Osteocyte (in vitro differentiated cells): ENCODE data around the gene IGSF3. TPM values are rescaled to one million over a fixed set of nuclear protein-coding genes. Genes with fewer than 3 reads are reported as not detected.

Source experiments
- DNase-seq: peaks from one replicate; pipeline ENCODE4 v3.0.0; 2021; ENCODE audit warnings: mixed read lengths; ENCODE audit not compliant: unreplicated experiment; ENCODE audit errors: extremely low spot score
- H3K27ac Mint-ChIP-seq: one replicate; pipeline ENCODE4 v1.8.0; 2021; ENCODE audit warnings: mild to moderate bottlenecking, mixed read lengths; ENCODE audit not compliant: unreplicated experiment
- H3K27me3 Mint-ChIP-seq: one replicate; pipeline ENCODE4 v1.8.0; 2021; ENCODE audit warnings: mixed read lengths; ENCODE audit not compliant: unreplicated experiment
- H3K36me3 Mint-ChIP-seq: one replicate; pipeline ENCODE4 v1.8.0; 2021; ENCODE audit warnings: mixed read lengths; ENCODE audit not compliant: unreplicated experiment
- H3K4me1 Mint-ChIP-seq: one replicate; pipeline ENCODE4 v1.8.0; 2021; ENCODE audit warnings: mixed read lengths; ENCODE audit not compliant: unreplicated experiment
- H3K4me3 Mint-ChIP-seq: one replicate; pipeline ENCODE4 v1.8.0; 2021; ENCODE audit warnings: mild to moderate bottlenecking, moderate library complexity, mixed read lengths; ENCODE audit not compliant: unreplicated experiment
- H3K9me3 Mint-ChIP-seq: one replicate; pipeline ENCODE4 v1.8.0; 2021; ENCODE audit warnings: mixed read lengths; ENCODE audit not compliant: unreplicated experiment
- CTCF ChIP-seq: fragments of 200-600 bp; sonication (generic); IDR thresholded peaks from 2 replicates; pipeline ENCODE4 v1.5.0; 2021; ENCODE audit warnings: antibody characterized with exemption, mild to moderate bottlenecking, moderate library complexity
- total RNA-seq: library from RNA; stranded (reverse); gene quantifications from 2 replicates; pipeline ENCODE4 v1.2.1, GENCODE V29; 2021

Gene IGSF3
- total RNA-seq, 1 donor from 2014 or later: 43.2 TPM

GRCh38 chr1:116686723-116687352 is 19.3 kb upstream of the IGSF3 start:
- H3K36me3 Mint-ChIP-seq: no peaks in the 10 kb centered on the region
- no peak for TF ChIP-seq CTCF
- H3K27me3 Mint-ChIP-seq: no peaks in the 10 kb centered on the region
- no peak for DNase-seq
- H3K4me3 Mint-ChIP-seq: no peak overlapping the region
- H3K27ac Mint-ChIP-seq: peak overlapping the region; percentile 99
- peaks cover 69% of the 10 kb centered on the region for H3K4me1 Mint-ChIP-seq
- H3K9me3 Mint-ChIP-seq: no peaks in the 10 kb centered on the region

GRCh38 chr1:116686175-116686574 is 18.6 kb upstream of the IGSF3 start:
- Mint-ChIP-seq H3K9me3 (no peaks in the 10 kb centered on the region), H3K36me3 (no peaks in the 10 kb centered on the region), H3K4me3 (no peak overlapping the region), H3K4me1 (peaks cover 63% of the 10 kb centered on the region), H3K27ac (peak overlapping the region; percentile 99), H3K27me3 (no peaks in the 10 kb centered on the region)
- DNase-seq: no peak
- no peak for TF ChIP-seq CTCF

GRCh38 chr1:116684575-116684974 is 17.0 kb upstream of the IGSF3 start:
- H3K36me3 Mint-ChIP-seq: no peaks in the 10 kb centered on the region
- no peaks in the 10 kb centered on the region for H3K9me3 Mint-ChIP-seq

GRCh38 chr1:116682641-116683221 is 15.2 kb upstream of the IGSF3 start:
- Mint-ChIP-seq H3K4me1 (peaks cover 40% of the 10 kb centered on the region), H3K27me3 (peaks cover 4% of the 10 kb centered on the region), H3K9me3 (no peaks in the 10 kb centered on the region), H3K36me3 (no peaks in the 10 kb centered on the region), H3K27ac (no peak overlapping the region), H3K4me3 (no peak overlapping the region)
- no peak for TF ChIP-seq CTCF
- DNase-seq: no peak

More at GRCh38 chr1:116684575-116684974, 17.0 kb upstream of the IGSF3 start:
- peaks cover 50% of the 10 kb centered on the region for H3K4me1 Mint-ChIP-seq
- H3K27me3 Mint-ChIP-seq: no peaks in the 10 kb centered on the region
- H3K27ac Mint-ChIP-seq: peak overlapping the region; percentile 75
- no peak for TF ChIP-seq CTCF
- DNase-seq: no peak
- no peak overlapping the region for H3K4me3 Mint-ChIP-seq

GRCh38 chr1:116681343-116681899 is 13.9 kb upstream of the IGSF3 start:
- H3K36me3 Mint-ChIP-seq: no peaks in the 10 kb centered on the region
- peaks cover 27% of the 10 kb centered on the region for H3K4me1 Mint-ChIP-seq
- no peak overlapping the region for H3K4me3 Mint-ChIP-seq
- no peak for TF ChIP-seq CTCF
- no peak overlapping the region for H3K27ac Mint-ChIP-seq
- no peak for DNase-seq
- H3K27me3 Mint-ChIP-seq: peaks cover 9% of the 10 kb centered on the region
- H3K9me3 Mint-ChIP-seq: no peaks in the 10 kb centered on the region
